Measurements from ENCODE around the gene SLC1A7.

Gene SLC1A7

DNA sequence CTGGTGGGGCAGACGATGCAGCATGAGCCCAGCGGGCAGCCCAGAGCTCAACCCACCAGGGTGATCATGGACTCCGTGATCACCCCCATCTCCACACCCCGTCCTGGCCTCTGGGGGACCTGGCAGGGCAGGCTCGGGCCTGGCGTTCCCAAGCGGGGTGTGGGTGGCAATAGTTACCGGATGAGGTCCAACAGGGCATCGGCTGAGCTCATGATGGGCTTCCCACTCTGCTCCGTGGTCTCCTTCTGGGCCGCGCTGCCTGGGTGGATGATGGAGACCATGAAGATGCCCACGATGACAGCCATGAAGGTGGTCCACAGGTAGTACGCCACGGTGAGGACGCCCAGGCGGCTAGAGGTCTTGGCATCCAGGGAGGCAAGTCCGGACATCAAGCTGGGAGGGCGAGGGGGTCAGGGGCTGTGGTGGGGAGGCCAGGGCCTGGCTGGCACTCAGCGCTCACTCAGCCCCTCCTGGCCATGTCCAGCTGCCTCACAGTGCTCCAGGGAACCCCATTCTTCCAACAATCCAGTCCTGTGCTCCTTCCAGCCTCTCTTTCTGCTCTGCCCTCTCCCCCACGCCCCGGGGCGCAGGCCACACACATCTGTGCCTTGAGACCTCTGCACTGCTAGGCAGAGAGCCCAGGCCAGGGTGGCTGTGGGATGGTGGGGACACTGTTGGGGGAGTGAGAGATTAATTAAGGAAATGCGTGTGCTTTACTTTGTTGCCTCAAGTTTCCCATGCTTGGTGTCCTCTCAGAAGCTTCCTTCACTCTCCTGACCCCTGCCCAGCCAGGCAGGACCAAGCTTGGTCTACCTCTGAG is 27.6 kb downstream of the SLC1A7 start:
- no peak overlapping the region for H3K27ac ChIP-seq (ENCODE audit: low read depth, low read length, poor library complexity, severe bottlenecking)
- no peak overlapping the region for H3K4me2 ChIP-seq (ENCODE audit: low read length)
- H3K36me3 ChIP-seq (ENCODE audit: insufficient read depth, low read length) = no peaks in the 10 kb centered on the region
- no peaks in the 10 kb centered on the region for H3K9me2 ChIP-seq (ENCODE audit: low read depth, low read length)
- H3K27me3 ChIP-seq (ENCODE audit: insufficient read depth, low read length) = no peaks in the 10 kb centered on the region
- no peak overlapping the region for H2AFZ ChIP-seq (ENCODE audit: low read length)
- TF ChIP-seq EZH2 (IDR thresholded peaks at IDR 0.05; ENCODE audit: borderline replicate concordance, low read length) = no peak
- H3K9ac ChIP-seq (ENCODE audit: low read length) = no peak overlapping the region
- H3K9me3 ChIP-seq (ENCODE audit: low read length) = no peaks in the 10 kb centered on the region
- H3K79me2 ChIP-seq (ENCODE audit: insufficient read depth, low read length) = no peaks in the 10 kb centered on the region
- H4K20me1 ChIP-seq (ENCODE audit: insufficient read depth, low read length) = no peaks in the 10 kb centered on the region
- no peaks in the 10 kb centered on the region for H3F3A ChIP-seq (ENCODE audit: insufficient read depth, low read length)
- no peaks in the 10 kb centered on the region for H3K4me1 ChIP-seq (ENCODE audit: insufficient read depth, low read length, severe bottlenecking)
- H3K4me3 ChIP-seq (ENCODE audit: low read depth, low read length, poor library complexity, severe bottlenecking) = no peak overlapping the region

DNA sequence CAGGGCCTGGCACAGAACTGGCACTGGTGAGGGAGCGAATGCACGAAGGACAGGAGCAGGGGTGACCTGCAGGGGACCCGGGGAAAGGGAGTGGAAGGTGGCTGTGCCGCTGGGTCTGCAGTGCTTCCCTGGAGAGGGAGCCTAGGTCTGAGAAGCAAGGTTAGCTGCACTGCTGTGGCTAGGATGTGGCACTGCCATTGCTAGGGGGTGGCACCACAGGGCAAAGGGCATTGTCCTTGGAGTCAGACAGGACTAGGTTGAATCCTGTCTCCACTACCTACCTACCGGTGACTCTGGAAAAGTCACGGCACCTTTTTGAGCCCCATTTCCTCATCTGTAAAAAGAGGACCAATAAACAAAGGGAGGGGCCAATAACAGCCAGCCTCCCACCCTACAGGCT is 28.3 kb downstream of the SLC1A7 start:
- no peak for TF ChIP-seq EZH2 (IDR thresholded peaks at IDR 0.05; ENCODE audit: borderline replicate concordance, low read length)
- TF ChIP-seq, protein P1, sequence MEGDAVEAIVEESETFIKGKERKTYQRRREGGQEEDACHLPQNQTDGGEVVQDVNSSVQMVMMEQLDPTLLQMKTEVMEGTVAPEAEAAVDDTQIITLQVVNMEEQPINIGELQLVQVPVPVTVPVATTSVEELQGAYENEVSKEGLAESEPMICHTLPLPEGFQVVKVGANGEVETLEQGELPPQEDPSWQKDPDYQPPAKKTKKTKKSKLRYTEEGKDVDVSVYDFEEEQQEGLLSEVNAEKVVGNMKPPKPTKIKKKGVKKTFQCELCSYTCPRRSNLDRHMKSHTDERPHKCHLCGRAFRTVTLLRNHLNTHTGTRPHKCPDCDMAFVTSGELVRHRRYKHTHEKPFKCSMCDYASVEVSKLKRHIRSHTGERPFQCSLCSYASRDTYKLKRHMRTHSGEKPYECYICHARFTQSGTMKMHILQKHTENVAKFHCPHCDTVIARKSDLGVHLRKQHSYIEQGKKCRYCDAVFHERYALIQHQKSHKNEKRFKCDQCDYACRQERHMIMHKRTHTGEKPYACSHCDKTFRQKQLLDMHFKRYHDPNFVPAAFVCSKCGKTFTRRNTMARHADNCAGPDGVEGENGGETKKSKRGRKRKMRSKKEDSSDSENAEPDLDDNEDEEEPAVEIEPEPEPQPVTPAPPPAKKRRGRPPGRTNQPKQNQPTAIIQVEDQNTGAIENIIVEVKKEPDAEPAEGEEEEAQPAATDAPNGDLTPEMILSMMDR (IDR thresholded peaks at IDR 0.05; ENCODE audit: low read length) = no peak
- Histone ChIP-seq H3K27me3 (ENCODE audit: insufficient read depth, low read length) (no peaks in the 10 kb centered on the region), H4K20me1 (ENCODE audit: insufficient read depth, low read length) (no peaks in the 10 kb centered on the region), H3K4me3 (ENCODE audit: low read depth, low read length, poor library complexity, severe bottlenecking) (no peak overlapping the region), H3K9ac (ENCODE audit: low read length) (no peak overlapping the region), H3K9me3 (ENCODE audit: low read length) (no peaks in the 10 kb centered on the region), H3K36me3 (ENCODE audit: insufficient read depth, low read length) (no peaks in the 10 kb centered on the region), H3K27ac (ENCODE audit: low read depth, low read length, poor library complexity, severe bottlenecking) (no peak overlapping the region), H3K4me1 (ENCODE audit: insufficient read depth, low read length, severe bottlenecking) (no peaks in the 10 kb centered on the region), H3K4me2 (ENCODE audit: low read length) (no peak overlapping the region), H3K9me2 (ENCODE audit: low read depth, low read length) (no peaks in the 10 kb centered on the region), H3K79me2 (ENCODE audit: insufficient read depth, low read length) (no peaks in the 10 kb centered on the region), H2AFZ (ENCODE audit: low read length) (no peak overlapping the region), H3F3A (ENCODE audit: insufficient read depth, low read length) (no peaks in the 10 kb centered on the region)

DNA sequence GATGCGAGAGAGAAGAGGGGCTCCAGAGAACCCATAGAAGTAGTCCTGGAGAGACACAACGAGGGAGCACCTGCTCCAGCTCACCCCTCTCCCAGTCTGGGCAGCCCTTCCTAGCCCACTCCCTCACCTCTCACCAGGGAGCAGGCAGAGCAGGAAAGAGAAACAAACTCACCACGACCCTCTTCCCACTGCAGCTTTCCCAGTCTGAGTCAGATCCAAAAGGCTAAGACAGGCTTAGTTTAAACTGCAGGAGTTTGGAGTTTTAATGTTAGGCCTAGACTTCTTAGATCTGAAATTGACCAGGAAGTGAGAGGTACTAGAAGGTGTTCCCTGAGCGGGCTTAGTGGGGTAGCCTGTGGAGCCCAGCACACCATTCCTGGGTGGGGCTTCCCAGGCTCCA is 29.6 kb downstream of the SLC1A7 start:
- Histone ChIP-seq H3K27me3 (ENCODE audit: insufficient read depth, low read length) (no peaks in the 10 kb centered on the region), H2AFZ (ENCODE audit: low read length) (no peak overlapping the region), H3K36me3 (ENCODE audit: insufficient read depth, low read length) (no peaks in the 10 kb centered on the region), H3K4me3 (ENCODE audit: low read depth, low read length, poor library complexity, severe bottlenecking) (no peak overlapping the region), H3K4me2 (ENCODE audit: low read length) (no peak overlapping the region), H3K79me2 (ENCODE audit: insufficient read depth, low read length) (no peaks in the 10 kb centered on the region), H3K9me3 (ENCODE audit: low read length) (no peaks in the 10 kb centered on the region), H3K9me2 (ENCODE audit: low read depth, low read length) (no peaks in the 10 kb centered on the region), H3K9ac (ENCODE audit: low read length) (no peak overlapping the region), H3K27ac (ENCODE audit: low read depth, low read length, poor library complexity, severe bottlenecking) (no peak overlapping the region), H4K20me1 (ENCODE audit: insufficient read depth, low read length) (no peaks in the 10 kb centered on the region), H3K4me1 (ENCODE audit: insufficient read depth, low read length, severe bottlenecking) (no peaks in the 10 kb centered on the region), H3F3A (ENCODE audit: insufficient read depth, low read length) (no peaks in the 10 kb centered on the region)
- TF ChIP-seq, protein P1 (IDR thresholded peaks at IDR 0.05; ENCODE audit: low read length) = no peak
- TF ChIP-seq EZH2 (IDR thresholded peaks at IDR 0.05; ENCODE audit: borderline replicate concordance, low read length) = no peak

Measured in OCI-LY1 (cell line).